Effector CD8-positive, alpha-beta T cell (primary cell): Measurements from ENCODE around the gene PLPPR1.
"Not testable (repeated sequence)": the region's sequence is repeated elsewhere in the genome, so short reads cannot be mapped to it uniquely, and the experiment has no call there.

Experiments used
- DNase-seq: peaks from one replicate; lab custom pipeline; 2025; lab: John Stamatoyannopoulos, UW

PLPPR1 gene

GRCh38 chr9:101121836-101122399 is 93.4 kb downstream of the PLPPR1 start:
- no peak for DNase-seq

GRCh38 chr9:101126556-101126955 is 98.0 kb downstream of the PLPPR1 start:
- DNase-seq = no peak

GRCh38 chr9:101127369-101127768 is 98.8 kb downstream of the PLPPR1 start:
- DNase-seq = not testable (repeated sequence)

- DNase-seq = no peak
Measured at GRCh38 chr9:101128623-101129022, 100.1 kb downstream of the PLPPR1 start.

GRCh38 chr9:101130054-101130453 is 101.5 kb downstream of the PLPPR1 start:
- no peak for DNase-seq

GRCh38 chr9:101131326-101131725 is 102.8 kb downstream of the PLPPR1 start:
- no peak for DNase-seq

GRCh38 chr9:101132801-101133200 is 104.3 kb downstream of the PLPPR1 start:
- no peak for DNase-seq

GRCh38 chr9:101138509-101138908 is 110.0 kb downstream of the PLPPR1 start:
- no peak for DNase-seq

- no peak for DNase-seq
Measured at GRCh38 chr9:101139082-101139481, 110.6 kb downstream of the PLPPR1 start.

- DNase-seq = no peak
Measured at GRCh38 chr9:101140764-101141163, 112.2 kb downstream of the PLPPR1 start.

GRCh38 chr9:101146508-101146907 is 118.0 kb downstream of the PLPPR1 start:
- no peak for DNase-seq

- DNase-seq = no peak
Measured at GRCh38 chr9:101148344-101148743, 119.8 kb downstream of the PLPPR1 start.

- DNase-seq = no peak
Measured at GRCh38 chr9:101158361-101158760, 129.8 kb downstream of the PLPPR1 start.

- DNase-seq = no peak
Measured at GRCh38 chr9:101162231-101162630, 133.7 kb downstream of the PLPPR1 start.

GRCh38 chr9:101165131-101165530 is 136.6 kb downstream of the PLPPR1 start:
- DNase-seq = no peak

- no peak for DNase-seq
Measured at GRCh38 chr9:101167490-101168134, 139.1 kb downstream of the PLPPR1 start.

- DNase-seq = no peak
Measured at GRCh38 chr9:101172616-101173015, 144.1 kb downstream of the PLPPR1 start.

GRCh38 chr9:101173907-101174306 is 145.4 kb downstream of the PLPPR1 start:
- DNase-seq = no peak

GRCh38 chr9:101176384-101176783 is 147.9 kb downstream of the PLPPR1 start:
- DNase-seq = no peak

- DNase-seq = no peak
Measured at GRCh38 chr9:101184813-101185278, 156.3 kb downstream of the PLPPR1 start.

GRCh38 chr9:101191723-101192122 is 163.2 kb downstream of the PLPPR1 start:
- DNase-seq = no peak

GRCh38 chr9:101197026-101197425 is 168.5 kb downstream of the PLPPR1 start:
- DNase-seq = no peak

- no peak for DNase-seq
Measured at GRCh38 chr9:101200852-101201251, 172.3 kb downstream of the PLPPR1 start.

GRCh38 chr9:101201630-101202029 is 173.1 kb downstream of the PLPPR1 start:
- DNase-seq = no peak
